HEK293 (cell line): Measurements from ENCODE around the gene RMND1.

Experiments used
- ATF2 ChIP-seq: fragments of 450-650 bp; formaldehyde crosslinking; IDR thresholded peaks from 2 replicates; pipeline ENCODE4 v1.5.1; 2016; ENCODE audit warnings: missing biosample characterization, missing genetic modification characterization, low read depth
- ELK4 ChIP-seq: IDR thresholded peaks from 2 replicates; pipeline ENCODE4 v1.6.1; 2011; ENCODE audit warnings: mild to moderate bottlenecking, low read depth, low read length, borderline replicate concordance
- GLIS1 ChIP-seq: fragments of 450-650 bp; formaldehyde crosslinking; IDR thresholded peaks from 2 replicates; pipeline ENCODE4 v1.5.1; 2016; ENCODE audit warnings: missing biosample characterization, missing genetic modification characterization
- KLF1 ChIP-seq: fragments of 450-650 bp; formaldehyde crosslinking; IDR thresholded peaks from 2 replicates; pipeline ENCODE4 v1.5.1; 2016; ENCODE audit warnings: missing biosample characterization, missing genetic modification characterization
- MYNN ChIP-seq: fragments of 450-650 bp; formaldehyde crosslinking; IDR thresholded peaks from 2 replicates; pipeline ENCODE4 v1.5.1; 2016; ENCODE audit warnings: missing biosample characterization, missing genetic modification characterization, borderline replicate concordance
- SETDB1 ChIP-seq: IDR thresholded peaks from one replicate; pipeline ENCODE4 v1.6.1; 2017; ENCODE audit warnings: mild to moderate bottlenecking, low read length, moderate library complexity, mixed read lengths; ENCODE audit not compliant: insufficient read length
- SP7 ChIP-seq: fragments of 450-650 bp; formaldehyde crosslinking; IDR thresholded peaks from 2 replicates; pipeline ENCODE4 v1.5.1; 2016; ENCODE audit warnings: missing biosample characterization, missing genetic modification characterization
- TCF7L2 ChIP-seq: IDR thresholded peaks from 2 replicates; pipeline ENCODE4 v1.6.1; 2011; ENCODE audit warnings: low read depth, mild to moderate bottlenecking, inconsistent platforms, low read length, moderate library complexity, borderline replicate concordance
- ZBTB10 ChIP-seq: fragments of 450-650 bp; formaldehyde crosslinking; IDR thresholded peaks from 2 replicates; pipeline ENCODE4 v1.5.1; 2016; ENCODE audit warnings: missing biosample characterization, missing genetic modification characterization
- ZNF140 ChIP-seq: fragments of 450-650 bp; formaldehyde crosslinking; IDR thresholded peaks from 2 replicates; pipeline ENCODE4 v1.5.1; 2016; ENCODE audit warnings: missing biosample characterization, missing genetic modification characterization
- ZNF148 ChIP-seq: fragments of 450-650 bp; formaldehyde crosslinking; IDR thresholded peaks from 2 replicates; pipeline ENCODE4 v1.5.0; 2017; ENCODE audit warnings: missing biosample characterization, missing genetic modification characterization, borderline replicate concordance
- ZNF175 ChIP-seq: fragments of 450-650 bp; formaldehyde crosslinking; IDR thresholded peaks from 2 replicates; pipeline ENCODE4 v1.5.1; 2016; ENCODE audit warnings: missing biosample characterization, missing genetic modification characterization
- ZNF18 ChIP-seq: fragments of 450-650 bp; formaldehyde crosslinking; IDR thresholded peaks from 2 replicates; pipeline ENCODE4 v1.5.1; 2016; ENCODE audit warnings: missing biosample characterization, missing genetic modification characterization
- ZNF23 ChIP-seq: fragments of 450-650 bp; formaldehyde crosslinking; IDR thresholded peaks from 2 replicates; pipeline ENCODE4 v1.5.1; 2016; ENCODE audit warnings: missing biosample characterization, missing genetic modification characterization, borderline replicate concordance
- ZNF248 ChIP-seq: fragments of 450-650 bp; formaldehyde crosslinking; IDR thresholded peaks from 2 replicates; pipeline ENCODE4 v1.5.1; 2017; ENCODE audit warnings: missing biosample characterization, missing genetic modification characterization
- ZNF26 ChIP-seq: fragments of 450-650 bp; formaldehyde crosslinking; IDR thresholded peaks from 2 replicates; pipeline ENCODE4 v1.5.1; 2016; ENCODE audit warnings: missing biosample characterization, missing genetic modification characterization
- ZNF274 ChIP-seq, 2 experiments: fragments of 200-500 bp in 1 of 2; fragments of 450-650 bp in 1 of 2; sonication (Bioruptor generic) in 1 of 2; formaldehyde crosslinking in 1 of 2; IDR thresholded peaks; 2 replicates each; pipeline versions ENCODE4 v1.5.1 to v1.6.1; 2014 to 2016; ENCODE audit warnings: borderline replicate concordance in 1 of 2, inconsistent platforms in 1 of 2, low read length in 1 of 2, missing biosample characterization in 1 of 2, missing genetic modification characterization in 1 of 2
- ZNF510 ChIP-seq: fragments of 450-650 bp; formaldehyde crosslinking; IDR thresholded peaks from 2 replicates; pipeline ENCODE4 v1.5.1; 2018; ENCODE audit warnings: mild to moderate bottlenecking, missing genetic modification characterization, missing biosample characterization; ENCODE audit not compliant: insufficient replicate concordance
- ZNF610 ChIP-seq: fragments of 450-650 bp; formaldehyde crosslinking; IDR thresholded peaks from 2 replicates; pipeline ENCODE4 v1.5.1; 2016; ENCODE audit warnings: missing biosample characterization, missing genetic modification characterization, borderline replicate concordance
- ZNF623 ChIP-seq: fragments of 450-650 bp; formaldehyde crosslinking; IDR thresholded peaks from 2 replicates; pipeline ENCODE4 v1.5.1; 2016; ENCODE audit warnings: missing biosample characterization, missing genetic modification characterization
- ZNF626 ChIP-seq: fragments of 450-650 bp; sonication (Bioruptor Pico); formaldehyde crosslinking; IDR thresholded peaks from 2 replicates; pipeline ENCODE4 v1.5.1; 2018; ENCODE audit warnings: missing biosample characterization, missing genetic modification characterization, inconsistent platforms
- ZNF639 ChIP-seq: fragments of 450-650 bp; formaldehyde crosslinking; IDR thresholded peaks from 2 replicates; pipeline ENCODE4 v1.5.1; 2016; ENCODE audit warnings: missing biosample characterization, missing genetic modification characterization
- ZNF843 ChIP-seq: fragments of 450-650 bp; formaldehyde crosslinking; IDR thresholded peaks from 2 replicates; pipeline ENCODE4 v1.5.1; 2016; ENCODE audit warnings: missing biosample characterization, missing genetic modification characterization
- ZSCAN5A ChIP-seq: fragments of 450-650 bp; formaldehyde crosslinking; IDR thresholded peaks from 2 replicates; pipeline ENCODE4 v1.5.1; 2016; ENCODE audit warnings: missing biosample characterization, missing genetic modification characterization

The RMND1 gene

GRCh38 chr6:151357758-151358436, 94.0 kb downstream of the RMND1 start (continued):
- TF ChIP-seq ZSCAN5A (tag by site-specific recombination) (no peak), ZNF510 (tag by site-specific recombination) (peak; percentile 17), GLIS1 (tag by site-specific recombination) (no peak), ZNF18 (tag by site-specific recombination) (peak; percentile 89), ZNF140 (tag by site-specific recombination) (no peak), ZNF843 (tag by site-specific recombination) (peak; percentile 98), ATF2 (tag by site-specific recombination) (no peak), ZNF274 (IDR thresholded peaks at IDR 0.05; ENCODE audit: low read length) (no peak), ZNF274 (tag by site-specific recombination; IDR thresholded peaks at IDR 0.05; ENCODE audit: borderline replicate concordance) (no peak), SETDB1 (no peak), TCF7L2 (peak; percentile 79; the same call in 1 of the 2 replicates), ZNF623 (tag by site-specific recombination) (no peak), ZNF175 (tag by site-specific recombination) (no peak), ZNF610 (no peak), ZBTB10 (no peak), ZNF148 (tag by site-specific recombination) (no peak), ZNF626 (tag by site-specific recombination) (0 out of 2 replicates have a peak, but pooled peaks have one; percentile 60), KLF1 (tag by site-specific recombination) (no peak), ZNF639 (tag by site-specific recombination) (peak; percentile 42; the same call in 1 of the 2 replicates), ZNF23 (tag by site-specific recombination) (no peak), ELK4 (no peak), SP7 (tag by site-specific recombination) (peak; percentile 55), MYNN (no peak), ZNF26 (tag by site-specific recombination) (no peak), ZNF248 (tag by site-specific recombination) (no peak)
